Uterus (tissue), 2 donors: Measurements from ENCODE around the gene TMEM183A.

Experiments used
- CTCF ChIP-seq, 4 experiments: fragments of 200-600 bp in 2 of 4; fragments of 450-650 bp in 2 of 4; sonication (generic) in 2 of 4; IDR thresholded peaks; one replicate each; pipeline ENCODE4 v1.5.1; 2016 to 2019; ENCODE audit warnings: antibody characterized with exemption in 4 of 4, mild to moderate bottlenecking in 2 of 4, moderate library complexity in 1 of 4
- POLR2A ChIP-seq, 2 donors: fragments of 450-650 bp; IDR thresholded peaks; one replicate each; pipeline ENCODE4 v1.6.1; 2016; ENCODE audit warnings: antibody characterized with exemption in 2 of 2, mild to moderate bottlenecking in 1 of 2, moderate library complexity in 1 of 2

- TF ChIP-seq CTCF (IDR thresholded peaks at IDR 0.05), result no peak
- no peak for TF ChIP-seq POLR2A (IDR thresholded peaks at IDR 0.05)
These were observed 31.1 kb downstream of the TMEM183A start for GRCh38 chr1:203038217-203038741.
